ENCODE data around the gene MCTP1.
"Not testable (repeated sequence)": the region's sequence is repeated elsewhere in the genome, so short reads cannot be mapped to it uniquely, and the experiment has no call there.

The MCTP1 gene

DNA sequence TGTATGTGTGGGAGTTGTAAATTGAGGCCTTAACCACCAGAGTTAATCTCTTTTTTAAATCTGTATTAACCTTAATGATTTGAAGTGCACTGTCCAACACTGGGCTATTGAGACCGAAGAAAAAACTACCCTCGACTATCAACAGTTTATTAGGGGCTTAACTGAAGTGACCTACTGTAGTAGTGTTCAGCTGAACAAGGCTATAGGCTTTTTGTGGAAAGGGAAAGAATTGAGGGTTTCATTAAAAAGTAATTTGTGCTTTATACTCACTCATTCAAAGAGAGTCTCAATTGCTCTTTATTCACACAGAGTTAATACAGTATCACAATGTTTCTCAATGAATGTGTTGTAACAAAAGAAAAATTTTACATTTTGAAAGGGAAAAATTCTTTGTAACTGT lies 399.0 kb downstream of the MCTP1 start:
- no peak for DNase-seq (ENCODE audit: low read depth, low spot score)

DNA sequence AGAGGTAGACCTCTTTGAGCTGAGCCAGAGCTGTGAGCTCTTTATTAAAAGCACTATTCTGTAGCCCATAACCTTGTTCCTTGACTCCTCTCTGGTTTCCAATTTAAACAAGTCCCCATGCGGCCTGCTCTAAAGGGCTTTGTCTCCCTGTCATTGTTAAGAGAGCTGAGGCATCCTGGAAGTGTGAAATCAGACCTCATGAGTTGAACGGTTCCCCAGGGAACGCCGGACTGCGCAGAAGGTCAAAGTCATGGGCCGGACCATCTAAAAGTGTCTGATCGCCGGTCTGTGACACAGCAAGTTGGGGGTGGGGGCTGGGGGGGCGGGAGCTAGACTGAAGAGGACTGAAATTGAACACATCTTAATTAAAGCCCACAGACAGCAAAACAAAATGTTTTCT lies 400.6 kb downstream of the MCTP1 start:
- DNase-seq (ENCODE audit: low read depth, low spot score): no peak

DNA sequence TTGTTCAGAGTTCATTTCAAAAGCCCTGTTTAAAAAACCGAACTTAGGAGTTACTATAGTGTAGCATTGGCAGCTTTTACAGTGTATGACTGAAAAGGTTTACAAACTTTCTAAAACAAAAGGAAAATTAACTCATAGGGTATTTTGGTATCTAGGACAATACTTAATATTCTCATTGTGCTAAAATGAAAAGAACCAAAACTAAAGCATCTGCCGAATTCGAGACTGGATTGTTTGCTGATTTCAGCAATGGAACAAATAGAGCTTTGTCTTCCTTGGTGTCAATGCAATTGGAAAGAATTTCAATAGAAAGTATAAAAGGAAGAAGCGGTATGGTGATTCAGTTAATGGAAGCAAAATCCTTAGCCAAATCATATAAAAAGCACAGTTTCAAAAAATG lies 412.4 kb downstream of the MCTP1 start:
- DNase-seq (ENCODE audit: low read depth, low spot score): no peak

DNA sequence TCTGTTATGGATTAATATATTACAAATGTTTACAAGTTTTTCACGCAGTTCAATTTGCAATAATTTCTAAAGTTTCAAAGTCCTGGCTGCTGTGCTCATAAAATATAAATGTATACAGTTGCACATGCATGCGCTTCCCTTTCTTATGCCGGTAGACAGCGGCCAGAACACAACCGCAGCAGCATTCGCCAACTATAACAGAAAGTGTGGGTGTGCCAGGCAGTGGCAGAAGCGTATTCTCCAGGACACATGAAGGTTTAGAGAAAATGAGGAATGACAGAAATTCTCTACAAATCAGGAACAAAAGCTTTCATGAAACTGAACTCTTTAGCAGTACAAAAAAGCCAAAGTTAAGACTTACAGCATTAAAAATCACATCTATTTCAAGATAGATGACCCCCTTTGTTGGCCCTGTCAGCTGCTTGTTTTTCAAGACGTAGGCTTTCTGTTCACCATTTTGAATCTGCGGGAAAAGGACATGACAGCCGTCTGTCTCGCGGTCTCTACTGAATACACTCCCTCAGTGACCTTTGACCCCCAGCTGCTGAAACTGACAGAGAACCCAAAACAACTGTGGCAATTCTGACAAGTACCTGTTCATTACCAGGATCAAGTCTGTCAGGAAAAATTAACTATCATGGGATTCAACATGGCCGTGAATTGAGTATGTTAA lies 414.2 kb downstream of the MCTP1 start:
- no peak for DNase-seq (ENCODE audit: low read depth, low spot score)

DNA sequence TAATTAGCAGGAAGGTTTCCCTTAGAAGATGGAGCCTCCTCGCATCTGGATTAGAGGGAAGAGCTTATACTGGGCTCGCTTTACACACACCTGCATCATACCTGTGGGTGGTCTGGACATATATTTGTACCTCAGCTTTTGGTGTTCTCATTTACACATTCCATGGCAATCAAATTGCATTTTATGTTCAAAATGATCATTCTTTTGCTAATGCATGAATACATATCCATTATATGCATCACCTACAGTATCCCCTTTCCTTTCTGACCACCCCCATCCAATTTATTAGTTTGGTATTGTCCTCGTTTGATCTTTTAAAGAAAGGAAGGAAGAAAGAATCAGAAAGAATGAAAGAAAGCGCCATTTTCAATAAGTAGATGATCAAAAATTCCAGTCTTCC lies 415.0 kb downstream of the MCTP1 start:
- DNase-seq (ENCODE audit: low read depth, low spot score): no peak

DNA sequence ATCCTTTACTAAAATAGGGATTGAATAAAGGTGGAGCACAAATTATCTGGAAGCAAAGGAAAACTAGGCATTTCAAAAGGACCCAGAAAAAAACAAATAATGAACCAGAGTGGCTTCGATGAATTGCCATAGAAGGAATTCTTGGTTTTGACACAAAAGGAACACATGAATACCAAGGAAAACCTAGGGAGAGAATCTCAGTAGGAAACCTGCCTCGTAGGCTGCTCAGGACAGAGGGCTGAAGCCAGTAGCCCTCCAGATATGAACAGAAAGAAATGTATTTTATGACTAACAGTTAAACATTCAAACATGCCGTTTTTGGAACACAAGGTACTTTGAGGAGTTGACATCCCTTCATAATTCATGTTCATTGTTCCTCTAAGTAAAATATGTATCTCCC lies 420.9 kb downstream of the MCTP1 start:
- DNase-seq (ENCODE audit: low read depth, low spot score): no peak

DNA sequence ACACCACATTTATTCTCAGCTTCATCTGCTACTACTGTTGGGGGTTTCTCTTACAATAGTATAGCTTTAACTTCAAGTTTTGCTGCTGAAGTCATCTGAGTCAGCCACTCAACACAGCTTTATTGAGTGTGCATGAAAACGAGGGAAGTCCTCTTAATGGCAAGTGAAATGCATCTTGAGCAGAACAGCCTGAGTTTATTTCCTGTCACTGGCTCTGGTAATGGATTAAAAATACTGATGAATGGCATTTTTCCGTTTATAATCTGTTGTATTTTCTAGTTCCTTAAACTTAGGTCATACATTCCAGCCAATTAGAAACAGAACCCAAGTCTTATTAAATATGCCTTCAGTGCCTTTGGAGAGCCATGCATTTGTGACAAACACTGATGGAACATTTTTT lies 427.8 kb downstream of the MCTP1 start:
- no peak for DNase-seq (ENCODE audit: low read depth, low spot score)

DNA sequence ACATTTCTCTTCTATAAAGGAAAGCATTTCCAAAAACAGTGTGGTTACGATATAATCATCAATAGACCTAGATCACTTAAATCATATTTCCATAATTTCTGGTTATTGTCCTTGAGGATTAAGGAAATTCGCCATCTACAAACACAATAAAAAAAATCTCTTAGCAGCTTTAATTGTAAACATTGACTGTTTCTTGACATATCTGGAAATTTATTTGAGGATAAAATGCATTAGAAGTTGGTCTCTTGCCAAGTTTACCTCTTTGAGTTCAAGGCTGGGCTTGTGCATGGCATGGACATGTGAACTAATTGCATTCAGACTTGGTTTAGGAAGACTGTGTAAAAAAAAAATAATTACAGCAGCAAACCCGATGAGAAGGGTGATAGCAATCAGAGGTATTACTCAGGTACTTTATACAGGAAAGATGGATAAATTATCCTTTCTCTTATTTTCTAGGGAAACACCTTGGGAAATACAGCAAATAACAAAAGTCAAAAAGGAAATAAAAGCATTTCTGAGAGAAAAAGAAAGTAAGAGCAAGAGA lies 428.6 kb downstream of the MCTP1 start:
- no peak for DNase-seq (ENCODE audit: low read depth, low spot score)

DNA sequence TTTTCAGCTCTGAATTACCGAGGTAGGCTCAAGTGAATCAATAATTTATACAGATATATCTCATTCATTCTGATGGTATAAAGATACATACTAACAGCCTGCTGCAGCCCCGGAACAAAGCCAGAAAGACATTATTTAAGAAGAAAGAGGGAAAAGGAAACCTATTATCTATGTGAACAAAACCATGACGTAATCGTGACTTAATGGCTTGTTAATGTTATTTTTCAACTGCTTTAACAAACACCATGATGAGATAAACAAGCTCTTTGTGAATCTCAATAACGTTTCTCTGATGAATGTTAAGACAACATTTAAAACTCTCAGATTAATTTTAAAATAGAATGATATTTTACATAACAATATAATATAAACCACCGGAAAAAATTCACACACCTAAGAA lies 429.4 kb downstream of the MCTP1 start:
- DNase-seq (ENCODE audit: low read depth, low spot score): no peak

DNA sequence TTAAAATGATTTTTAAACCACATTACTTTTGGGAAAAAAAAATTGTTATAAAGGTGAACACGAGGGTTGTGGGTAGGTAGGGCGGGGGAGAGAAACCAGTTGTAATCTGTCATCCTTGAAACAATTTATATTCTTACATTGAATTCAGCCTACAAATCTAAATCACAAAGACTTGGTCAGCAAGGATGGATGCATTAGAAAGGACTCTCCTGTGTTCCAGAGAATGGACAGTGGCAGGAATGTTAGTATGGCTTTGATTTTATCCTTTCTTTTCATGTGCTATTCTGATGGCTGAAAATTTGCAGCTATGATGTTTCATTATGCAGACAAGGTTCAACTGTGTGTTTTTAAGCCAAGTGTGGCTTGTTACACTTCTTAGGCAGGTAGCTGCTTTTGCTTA lies 431.8 kb downstream of the MCTP1 start:
- no peak for DNase-seq (ENCODE audit: low read depth, low spot score)

DNA sequence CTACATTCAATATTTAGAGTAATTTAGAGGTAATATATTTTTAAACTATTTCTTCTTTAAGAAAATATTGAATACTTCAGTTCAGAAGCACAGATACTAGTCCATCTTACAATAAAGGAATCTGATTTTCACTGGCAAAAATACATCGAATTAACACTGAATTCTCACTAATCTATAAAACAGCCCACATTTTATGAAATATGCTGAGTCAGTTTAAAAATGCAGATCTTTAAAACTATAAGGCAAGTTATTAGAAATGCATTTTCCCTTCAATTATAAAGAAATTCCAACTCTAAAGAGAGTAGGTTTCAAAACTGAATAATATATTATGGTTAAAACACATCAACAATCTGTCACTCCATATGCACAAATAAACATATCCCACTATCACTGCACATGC lies 433.9 kb downstream of the MCTP1 start:
- no peak for DNase-seq (ENCODE audit: low read depth, low spot score)

DNA sequence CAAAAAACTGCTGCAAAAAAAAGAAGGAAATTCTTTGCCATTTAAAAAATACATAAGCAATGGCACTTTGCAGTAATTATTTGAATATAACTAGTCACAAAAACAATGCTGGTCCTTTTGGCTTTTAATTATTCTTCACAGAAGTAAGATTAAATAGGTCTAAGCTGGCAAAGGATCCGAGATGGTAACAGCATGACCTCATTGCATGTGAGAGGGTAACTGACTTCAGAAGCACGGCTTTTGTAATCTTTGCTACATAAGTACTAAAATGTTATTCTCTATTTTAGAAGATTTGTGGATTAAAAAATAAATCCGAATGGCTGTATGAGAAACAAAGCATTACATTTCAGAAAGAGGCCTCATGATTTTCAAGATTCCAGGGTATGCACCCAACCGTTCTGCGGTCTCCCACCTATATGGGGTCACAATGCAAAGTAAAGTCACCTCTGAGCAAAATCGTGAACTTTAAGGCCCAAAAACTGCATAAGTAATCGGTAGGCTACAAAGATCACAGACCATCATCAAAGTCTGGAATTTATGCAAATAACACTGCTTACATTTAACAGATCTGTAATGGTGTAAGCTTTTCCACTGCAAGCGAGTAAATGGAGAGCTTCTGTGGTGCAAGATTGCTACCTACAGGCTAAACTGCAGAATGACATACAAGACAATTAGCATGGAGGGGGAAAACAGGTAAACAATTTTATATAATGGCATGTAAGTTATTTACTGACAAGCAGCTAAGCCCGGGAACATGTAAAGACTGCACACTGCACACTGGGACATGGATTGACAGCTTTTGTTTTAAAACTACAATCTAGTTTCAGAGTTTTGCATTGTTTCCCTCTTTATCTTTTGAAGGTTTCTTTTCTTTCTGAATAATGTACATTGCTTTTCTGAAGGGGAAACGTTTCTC lies 434.8 kb downstream of the MCTP1 start:
- DNase-seq (ENCODE audit: low read depth, low spot score): peak; percentile 8

DNA sequence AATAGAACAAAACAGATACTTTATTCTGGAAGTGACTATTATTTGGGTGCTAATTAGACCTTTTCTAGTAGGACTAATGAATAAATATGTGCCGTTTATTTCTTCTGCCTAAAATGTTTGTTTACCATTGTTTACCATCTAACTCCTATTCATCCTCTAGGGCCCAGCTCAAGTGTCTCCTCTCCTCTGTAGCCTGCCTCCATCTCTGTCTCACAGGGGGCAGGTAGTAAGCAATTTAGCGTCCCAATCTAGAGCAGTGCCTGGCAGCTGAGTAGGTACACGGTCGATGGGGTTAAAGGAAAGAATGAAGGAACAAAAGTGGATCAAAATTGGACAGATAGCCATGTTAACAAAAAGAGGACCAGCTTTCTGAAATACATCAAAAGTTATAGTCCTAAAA lies 435.6 kb downstream of the MCTP1 start:
- DNase-seq (ENCODE audit: low read depth, low spot score): no peak

DNA sequence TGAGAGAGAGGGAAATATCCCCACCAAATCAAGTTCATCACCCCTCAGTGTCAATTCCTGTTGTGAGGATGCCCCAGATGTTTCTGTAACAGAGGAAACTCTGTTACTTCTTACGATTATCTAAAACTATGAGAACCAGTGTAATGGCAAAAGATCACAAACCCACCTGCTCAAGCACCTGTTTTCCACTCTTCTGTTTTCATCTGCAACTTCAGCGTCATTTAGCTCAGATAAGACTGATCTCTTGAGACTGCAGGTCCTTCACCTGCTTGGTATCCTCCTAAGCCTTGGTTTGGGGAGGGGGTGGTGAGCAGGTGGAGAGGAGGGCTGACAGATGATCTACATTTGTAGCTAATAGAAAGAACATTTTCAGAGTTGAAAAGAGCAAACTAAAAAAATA lies 437.2 kb downstream of the MCTP1 start:
- DNase-seq (ENCODE audit: low read depth, low spot score): no peak

DNA sequence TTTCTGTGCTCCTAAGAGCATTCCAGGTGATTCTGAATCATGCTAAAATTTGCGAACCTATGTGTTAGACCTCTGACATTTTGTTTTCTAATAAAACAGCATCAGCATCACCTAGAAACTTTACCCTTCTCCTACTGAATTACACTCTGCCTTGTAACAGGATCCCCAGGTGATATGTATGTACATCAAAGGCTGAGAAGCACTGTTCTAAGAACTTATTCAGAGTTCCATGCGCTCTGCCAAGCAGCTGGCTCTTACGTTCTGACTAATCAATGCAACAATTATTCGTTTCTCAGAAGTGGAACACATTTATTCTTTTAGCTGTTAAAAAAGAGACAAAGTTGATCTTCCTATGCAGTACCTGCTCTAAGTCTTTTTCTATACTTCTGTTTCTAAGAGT lies 437.9 kb downstream of the MCTP1 start:
- DNase-seq (ENCODE audit: low read depth, low spot score): no peak

DNA sequence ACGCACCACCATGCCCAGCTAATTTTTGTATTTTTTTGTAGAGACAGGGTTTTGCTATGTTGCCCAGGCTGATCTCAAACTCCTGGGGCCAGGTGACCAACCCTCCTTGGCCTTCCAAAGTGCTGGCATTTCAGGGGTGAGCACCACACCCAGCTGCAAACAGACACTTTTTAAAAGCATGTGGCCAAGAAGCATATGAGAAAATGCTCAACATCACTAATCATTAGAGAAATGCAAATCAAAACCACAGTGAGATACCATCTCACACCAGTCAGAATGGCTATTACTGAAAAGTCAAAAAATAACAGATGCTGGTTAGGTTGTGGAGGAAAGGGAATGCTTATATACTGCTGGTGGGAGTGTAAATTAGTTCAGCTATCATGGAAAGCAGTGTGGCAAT lies 439.2 kb downstream of the MCTP1 start:
- DNase-seq (ENCODE audit: low read depth, low spot score): not testable (repeated sequence)

DNA sequence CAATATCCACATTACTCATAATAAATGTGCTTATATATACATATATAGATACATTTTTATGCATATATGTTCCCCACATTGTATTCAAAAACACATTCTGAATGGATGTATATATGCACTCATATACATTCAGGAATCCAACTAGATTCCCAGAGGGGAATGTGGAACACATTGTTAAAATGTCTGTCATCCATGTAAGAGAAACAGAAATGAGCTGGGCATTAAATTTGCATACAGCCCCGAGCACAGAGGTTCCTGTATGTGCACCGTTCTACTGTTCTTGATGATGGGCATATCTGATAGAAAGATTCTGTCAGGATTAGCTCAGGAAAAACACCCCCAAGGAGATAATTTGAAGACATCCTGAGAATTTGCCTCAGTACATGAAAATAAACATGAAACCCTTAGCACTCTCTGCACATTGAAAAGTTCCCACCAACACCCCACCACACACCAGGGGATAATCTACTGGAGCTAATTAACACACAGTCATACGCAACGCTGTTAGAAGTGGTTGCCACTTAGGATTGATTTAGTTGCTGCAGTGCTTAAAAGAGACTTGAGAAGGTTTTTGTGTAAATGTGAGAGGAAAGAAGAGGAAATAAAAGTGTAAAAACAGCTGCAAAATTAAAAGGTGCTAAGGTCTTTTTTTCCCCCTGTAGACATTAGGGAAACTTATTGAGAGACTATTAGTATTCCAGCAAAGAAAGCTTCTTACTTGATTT lies 443.1 kb downstream of the MCTP1 start:
- no peak for DNase-seq (ENCODE audit: low read depth, low spot score)

DNA sequence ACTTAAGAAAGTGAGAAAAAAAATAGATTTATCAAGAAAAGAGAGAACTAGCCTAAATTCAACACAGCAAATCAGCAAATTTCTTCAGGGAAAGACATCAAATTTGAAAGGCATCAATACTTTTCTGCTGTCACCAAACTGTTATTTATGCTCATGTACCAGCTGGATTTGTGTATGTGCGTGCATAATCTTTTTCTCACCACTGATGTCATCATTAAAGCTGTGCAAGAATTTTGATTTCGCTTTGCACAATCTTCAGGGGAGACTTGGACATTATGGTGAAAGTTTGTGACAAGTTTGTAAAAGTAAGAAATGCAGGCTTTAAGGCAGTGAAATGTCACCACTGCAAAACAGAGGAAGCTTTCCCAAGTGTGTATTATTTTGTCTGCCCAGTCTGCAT lies 451.0 kb downstream of the MCTP1 start:
- no peak for DNase-seq (ENCODE audit: low read depth, low spot score)

DNA sequence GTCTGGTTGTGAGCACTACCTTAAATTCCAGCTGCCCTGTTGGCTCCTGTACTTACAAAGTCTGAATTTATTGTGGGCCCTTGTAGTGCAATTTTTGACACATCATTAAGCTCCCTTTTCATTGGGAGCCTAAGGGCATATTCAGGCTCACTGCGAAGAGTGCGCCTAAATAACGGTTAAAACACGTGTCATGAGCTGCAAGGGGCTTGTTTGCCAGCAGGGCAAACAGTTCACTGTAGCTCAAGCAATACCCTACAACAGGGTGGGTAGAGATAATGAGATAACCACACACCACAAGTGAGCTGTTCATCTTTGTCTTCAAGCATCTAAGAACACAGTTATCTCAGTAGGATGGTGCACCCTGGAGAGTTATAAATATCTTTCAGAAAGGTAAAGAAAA lies 452.2 kb downstream of the MCTP1 start:
- DNase-seq (ENCODE audit: low read depth, low spot score): no peak

DNA sequence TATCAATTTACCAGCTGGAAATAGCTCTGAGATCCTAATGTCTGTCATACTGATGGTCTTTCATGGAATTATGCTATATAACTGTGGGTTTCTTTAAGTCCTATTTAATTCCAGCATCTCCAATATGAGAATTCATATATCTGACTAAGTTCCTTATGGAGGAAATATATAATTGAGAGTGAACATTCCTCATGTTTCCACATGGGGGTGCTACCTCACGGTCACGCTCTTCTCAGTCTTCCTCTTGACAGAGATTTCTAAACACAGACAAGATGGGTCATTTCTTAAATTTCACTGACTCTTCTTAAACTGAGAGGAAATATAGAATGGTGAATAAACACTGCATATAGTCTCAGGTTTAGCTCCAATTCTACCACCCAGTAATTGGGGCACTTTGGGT lies 454.4 kb downstream of the MCTP1 start:
- DNase-seq (ENCODE audit: low read depth, low spot score): no peak

DNA sequence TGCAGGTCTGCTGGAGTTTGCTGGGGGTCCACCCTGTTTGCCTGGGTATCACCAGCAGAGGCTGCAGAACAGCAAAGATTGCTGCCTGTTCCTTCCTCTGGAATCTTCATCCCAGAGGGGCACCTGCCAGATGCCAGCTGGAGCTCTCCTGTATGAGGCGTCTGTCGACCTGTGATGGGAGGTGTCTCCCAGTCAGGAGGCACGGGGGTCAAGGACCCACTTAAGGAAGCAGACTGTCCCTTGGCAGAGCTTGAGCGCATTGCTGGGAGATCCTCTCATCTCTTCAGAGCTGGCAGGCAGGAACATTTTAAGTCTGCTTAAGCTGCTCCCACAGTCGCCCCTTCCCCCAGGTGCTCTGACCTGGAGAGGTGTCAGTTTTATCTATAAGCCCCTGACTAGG lies 456.7 kb downstream of the MCTP1 start:
- not testable (repeated sequence) for DNase-seq (ENCODE audit: low read depth, low spot score)

DNA sequence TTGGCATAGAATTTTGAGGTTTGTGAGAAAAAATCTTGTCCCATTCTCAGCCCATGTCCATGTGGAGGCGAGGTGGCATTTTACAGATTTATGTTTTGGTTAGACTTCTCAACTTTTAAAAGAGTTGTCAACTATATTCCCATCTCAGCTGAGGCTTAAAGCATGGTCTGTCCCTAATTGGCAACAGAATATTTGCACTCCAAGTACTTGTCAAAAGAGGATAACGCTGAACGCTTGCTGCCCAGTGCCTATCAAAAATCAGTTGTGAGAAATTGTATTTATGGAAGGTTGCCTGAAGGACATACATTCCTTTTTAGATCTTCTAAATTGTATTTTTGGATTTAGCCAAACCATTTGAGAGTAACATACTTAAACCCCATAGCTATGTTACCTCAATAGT lies 464.4 kb downstream of the MCTP1 start:
- DNase-seq (ENCODE audit: low read depth, low spot score): no peak

Data from activated CD4-positive, CD25-positive, alpha-beta regulatory T cell treated with anti-CD3 and anti-CD28 coated beads, Interleukin-2, amount 50 U/mL, for 16 hours (primary cell).